ENCODE results near the gene NNAT. TPM values are rescaled to one million over a fixed set of nuclear protein-coding genes. Genes with fewer than 3 reads are reported as not detected.

NNAT gene, protein sequence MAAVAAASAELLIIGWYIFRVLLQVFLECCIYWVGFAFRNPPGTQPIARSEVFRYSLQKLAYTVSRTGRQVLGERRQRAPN
- 39.5 and 106 TPM in 2 replicates for total RNA-seq

DNA sequence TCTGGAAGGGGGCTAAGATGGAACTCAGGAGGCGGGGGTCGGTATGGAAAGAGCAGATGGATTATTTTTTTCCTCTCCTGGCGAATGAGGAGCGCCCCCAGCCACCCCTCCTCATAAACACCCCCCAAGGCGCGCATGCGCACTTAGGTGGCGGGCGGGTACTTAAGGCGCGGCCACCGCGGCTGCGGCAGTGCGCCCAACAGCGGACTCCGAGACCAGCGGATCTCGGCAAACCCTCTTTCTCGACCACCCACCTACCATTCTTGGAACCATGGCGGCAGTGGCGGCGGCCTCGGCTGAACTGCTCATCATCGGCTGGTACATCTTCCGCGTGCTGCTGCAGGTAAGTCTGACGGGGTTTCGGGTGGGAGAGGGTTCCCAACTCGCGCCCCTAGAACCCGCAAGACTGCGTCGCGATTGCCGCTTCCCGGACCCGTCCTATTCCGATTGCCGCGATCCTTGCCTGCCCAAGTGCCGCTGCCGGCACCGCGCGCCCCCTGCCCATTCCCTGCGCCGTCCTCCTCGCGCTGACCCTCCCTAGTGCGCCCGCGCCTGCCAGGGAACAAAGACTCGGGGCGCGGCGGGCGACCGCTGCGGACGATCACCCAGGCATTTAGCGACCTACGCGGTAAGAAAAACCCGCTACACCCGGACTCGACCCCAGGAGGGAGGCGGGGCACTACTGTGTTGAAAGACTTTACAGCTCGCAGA, at the start of gene NNAT:
Gene NNAT, plus strand, starts transcription at position 190 of the 711 bp plus-strand sequence. Its CDS starts 82 bp downstream, at position 272.

DNA sequence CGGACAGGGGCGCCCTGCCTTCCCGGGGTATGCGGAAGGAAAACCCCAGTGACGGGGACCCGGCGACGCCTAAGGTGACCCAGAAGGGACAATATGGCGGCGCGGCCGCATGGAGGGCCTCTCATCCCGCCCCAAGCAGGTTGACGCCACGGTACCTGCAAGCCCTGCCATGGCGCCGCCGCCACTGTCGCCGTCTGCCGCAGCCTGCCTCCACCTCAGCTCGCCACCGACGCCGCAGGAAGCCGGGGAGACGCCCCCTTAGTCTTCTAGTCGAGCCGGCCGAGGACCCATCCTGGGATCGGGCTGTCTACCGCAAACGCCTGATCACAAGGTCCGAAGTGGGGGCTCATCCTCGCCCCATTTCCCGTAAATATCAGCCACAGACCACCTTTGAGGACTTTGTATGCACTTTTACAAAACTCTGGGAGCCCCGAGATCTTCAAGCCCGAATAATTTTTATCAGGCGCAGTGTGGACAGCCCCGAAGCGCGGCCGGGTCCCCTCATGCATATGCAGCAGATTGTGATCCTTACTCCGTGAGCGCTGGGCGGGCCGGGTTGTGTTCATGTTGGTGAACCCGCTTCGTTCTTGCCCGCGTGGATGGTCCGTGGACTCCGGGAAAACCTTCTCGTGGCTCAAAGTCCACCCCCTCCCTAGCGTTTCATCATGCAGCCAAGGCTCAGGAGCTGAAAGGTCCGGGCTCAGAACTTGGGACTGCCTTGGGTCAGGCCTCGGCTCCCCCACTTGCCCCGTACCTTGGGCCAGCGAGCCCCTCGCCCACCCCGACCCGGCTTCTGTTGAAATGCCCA, 6.8 kb downstream of the NNAT start, which contains the start of gene BLCAP:
Gene BLCAP, minus strand, starts transcription at position 239 of the 808 bp plus-strand sequence. CDS start 8,702 bp downstream, outside the sequence.

Other genes starting within 250 kb of the NNAT start
- gene MANBAL, start 231.6 kb upstream of the NNAT start, total RNA-seq, result 25.2 and 26.3 TPM in 2 replicates
- gene SRC, start 175.1 kb upstream of the NNAT start, total RNA-seq, result 275 and 305 TPM in 2 replicates
- gene BLCAP, start 6.6 kb downstream of the NNAT start, total RNA-seq, result 81.1 and 88.3 TPM in 2 replicates
- 21.5 and 21.6 TPM in 2 replicates for gene CTNNBL1, start 172.8 kb downstream of the NNAT start, total RNA-seq